ENCODE data around the gene CP. TPM values are rescaled to one million over a fixed set of nuclear protein-coding genes. Genes with fewer than 3 reads are reported as not detected.
"Not testable (repeated sequence)": the region's sequence is repeated elsewhere in the genome, so short reads cannot be mapped to it uniquely, and the experiment has no call there.

The CP gene
- 1 to 10 TPM in 2 of 4 donors, under 1 TPM in 2; 0.64 to 1.3 (median 0.97) TPM for polyA plus RNA-seq (ENCODE audit: insufficient read length in 4 of 4)

DNA sequence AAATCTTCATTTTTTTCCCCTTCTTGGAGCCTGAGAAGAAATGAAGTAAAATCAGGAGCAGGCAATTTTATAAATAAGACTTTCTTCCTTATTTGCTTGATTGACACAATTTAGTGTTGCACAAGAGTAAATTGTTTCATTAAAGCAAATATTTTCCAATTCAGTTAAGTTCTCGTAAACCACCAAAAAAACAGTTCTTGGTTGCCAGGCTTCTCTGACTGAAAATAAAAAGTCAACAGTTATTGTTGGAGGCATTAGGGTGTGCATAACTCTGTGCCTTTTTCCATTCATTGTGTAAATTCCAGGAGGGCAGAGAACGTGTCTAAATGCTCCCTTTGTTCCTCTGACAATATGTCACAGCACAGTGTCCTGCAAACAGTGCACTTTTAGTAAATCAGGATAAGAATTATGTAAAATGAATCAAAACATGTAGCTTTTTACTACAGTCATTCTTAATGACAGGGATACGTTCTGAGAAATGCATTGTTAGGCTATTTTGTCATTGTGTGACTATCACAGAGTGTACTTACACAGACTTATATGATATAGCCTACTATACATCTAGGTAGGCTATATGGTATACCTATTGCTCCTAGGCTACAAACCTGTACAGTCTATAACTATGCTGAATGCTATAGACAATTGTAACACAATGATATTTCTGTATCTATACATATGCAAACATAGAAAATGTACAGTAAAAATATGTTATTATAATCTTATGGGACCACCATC is at the start of gene CP:
CP (minus strand) TSS at position 47 of the 735 bp plus-strand sequence; CDS start at position 10, 37 bp downstream.
- no peak for DNase-seq (ENCODE audit: low read depth in 4 of 4, low spot score in 3 of 4)

- DNase-seq (ENCODE audit: low read depth in 4 of 4, low spot score in 3 of 4), result no peak
These were observed 48.6 kb upstream of the CP start for GRCh38 chr3:149270180-149270579.

GRCh38 chr3:149269687-149270086 is 48.1 kb upstream of the CP start:
- DNase-seq (ENCODE audit: low read depth in 4 of 4, low spot score in 3 of 4), result no peak

- DNase-seq (ENCODE audit: low read depth in 4 of 4, low spot score in 3 of 4), result no peak
These were observed 45.9 kb upstream of the CP start for GRCh38 chr3:149267565-149267964.

DNA sequence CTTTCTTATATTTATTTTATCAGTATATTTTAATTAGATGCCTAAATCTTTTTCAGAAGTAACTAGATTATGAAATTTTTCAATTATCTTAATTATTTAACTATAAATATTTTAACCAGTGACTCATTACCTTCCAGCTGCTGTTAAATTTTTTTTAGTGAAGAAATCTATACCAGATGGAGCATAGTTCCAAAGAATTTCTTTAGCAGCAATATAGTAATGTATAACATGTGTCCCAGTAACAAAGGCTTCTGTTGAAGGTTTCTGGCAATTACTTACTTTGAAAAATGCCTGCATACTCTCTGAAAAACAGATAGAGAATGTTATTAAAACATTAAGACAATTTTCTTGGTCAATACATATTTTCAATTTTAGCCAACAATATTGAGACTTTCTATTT is 45.1 kb upstream of the CP start:
- DNase-seq (ENCODE audit: low read depth in 4 of 4, low spot score in 3 of 4), result no peak

- no peak for DNase-seq (ENCODE audit: low read depth in 4 of 4, low spot score in 3 of 4)
These were observed 42.2 kb upstream of the CP start for GRCh38 chr3:149263856-149264255.

DNA sequence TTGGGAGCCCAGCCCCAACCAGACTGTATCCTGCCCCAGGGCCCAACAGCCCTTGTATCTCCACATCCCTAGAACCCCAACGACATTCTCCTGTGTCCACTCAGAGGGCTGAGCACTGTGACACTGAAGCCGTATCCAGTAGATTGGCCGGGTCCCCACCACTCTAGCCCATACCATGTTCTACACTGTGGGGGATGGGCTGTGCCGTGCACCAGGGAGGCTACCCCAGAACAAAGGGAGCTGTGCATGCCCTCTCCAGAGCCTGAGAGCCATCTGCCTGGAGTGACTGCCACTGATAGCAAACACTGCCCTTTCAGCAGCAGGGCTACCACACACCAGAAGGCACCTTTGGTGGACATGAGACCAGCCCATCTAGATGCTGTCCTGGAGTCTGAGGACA is 37.1 kb upstream of the CP start:
- DNase-seq (ENCODE audit: low read depth in 4 of 4, low spot score in 3 of 4), result no peak

DNA sequence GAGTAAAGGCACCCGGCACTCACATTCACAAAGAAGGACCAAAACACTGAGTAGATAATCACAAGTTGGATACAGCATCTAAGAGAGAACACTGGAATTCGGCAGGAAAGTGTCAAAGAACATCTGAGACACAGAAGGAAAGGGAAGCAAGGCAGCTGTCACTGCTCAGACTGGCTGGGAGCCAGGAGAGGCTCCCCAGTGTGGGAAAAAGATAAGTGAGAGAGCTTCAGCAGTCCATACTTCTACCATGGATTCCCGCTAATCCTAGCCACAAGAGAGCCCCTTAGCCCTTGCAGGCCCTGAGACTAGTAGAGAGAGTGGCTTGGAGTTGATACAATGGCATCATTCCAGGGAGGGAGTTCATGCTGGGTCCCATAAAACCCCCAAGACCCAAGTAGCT is 36.7 kb upstream of the CP start:
- no peak for DNase-seq (ENCODE audit: low read depth in 4 of 4, low spot score in 3 of 4)

GRCh38 chr3:149252272-149252671 is 30.6 kb upstream of the CP start:
- DNase-seq (ENCODE audit: low read depth in 4 of 4, low spot score in 3 of 4), result no peak

DNA sequence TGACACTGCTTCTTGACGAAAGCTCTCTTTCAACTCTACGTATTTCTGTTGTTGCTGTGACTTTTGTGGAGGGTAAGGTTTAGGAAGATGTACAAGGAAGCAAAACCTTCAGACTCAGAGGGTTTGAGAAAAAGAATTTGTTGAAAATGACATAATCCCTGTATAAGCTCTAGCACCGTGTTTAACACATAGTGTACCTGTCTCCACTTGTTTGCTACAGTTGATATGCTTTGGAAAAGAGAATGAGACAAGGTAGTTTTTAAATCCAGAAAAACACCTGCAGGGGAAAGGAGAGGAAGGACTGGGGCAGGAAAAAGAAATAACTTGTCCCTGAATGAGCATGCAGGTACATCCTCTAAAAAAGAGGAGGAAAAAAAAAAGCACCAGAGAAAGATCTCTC is 29.6 kb upstream of the CP start:
- DNase-seq (ENCODE audit: low read depth in 4 of 4, low spot score in 3 of 4), result no peak

GRCh38 chr3:149247929-149248691 is 26.5 kb upstream of the CP start:
- no peak for DNase-seq (ENCODE audit: low read depth in 4 of 4, low spot score in 3 of 4)

DNA sequence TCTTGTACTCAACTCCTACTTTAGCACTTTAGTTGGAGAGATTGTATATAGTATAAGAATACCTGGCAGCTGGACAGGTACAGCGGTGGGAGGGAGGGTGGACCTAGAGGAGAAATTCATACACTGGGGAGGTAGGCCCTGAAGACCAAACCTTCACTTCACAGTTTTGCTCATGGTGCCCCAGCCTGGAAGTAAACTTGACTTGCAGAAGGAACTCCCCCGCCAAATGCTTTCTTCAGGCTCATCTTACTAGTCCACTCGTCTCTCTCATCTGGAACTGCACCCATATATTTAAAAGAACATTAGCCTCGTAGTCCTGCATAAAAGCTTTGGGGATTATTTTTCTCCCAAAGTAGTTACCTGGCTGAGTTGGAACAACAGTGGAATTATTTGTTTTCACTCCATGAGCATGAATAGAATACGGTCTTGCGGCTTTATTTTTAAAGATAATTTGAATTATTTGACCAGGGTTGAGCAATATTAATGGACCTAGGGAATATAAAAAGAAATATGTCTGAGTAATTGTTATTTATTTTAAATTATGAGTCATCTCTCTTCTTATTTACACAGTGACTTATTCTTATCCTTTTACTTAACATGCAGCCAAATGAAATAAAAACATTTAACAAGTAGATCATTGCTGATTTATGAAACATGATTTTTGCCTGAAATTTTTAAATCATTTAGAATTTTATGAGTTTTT is 25.5 kb upstream of the CP start:
- DNase-seq (ENCODE audit: low read depth in 4 of 4, low spot score in 3 of 4), result no peak

GRCh38 chr3:149245738-149246451 is 24.3 kb upstream of the CP start:
- no peak for DNase-seq (ENCODE audit: low read depth in 4 of 4, low spot score in 3 of 4)

GRCh38 chr3:149243540-149243939 is 21.9 kb upstream of the CP start:
- DNase-seq (ENCODE audit: low read depth in 4 of 4, low spot score in 3 of 4), result no peak

GRCh38 chr3:149239357-149239936 is 17.8 kb upstream of the CP start:
- DNase-seq (ENCODE audit: low read depth in 4 of 4, low spot score in 3 of 4), result no peak

GRCh38 chr3:149238268-149238667 is 16.6 kb upstream of the CP start:
- not testable (repeated sequence) for DNase-seq (ENCODE audit: low read depth in 4 of 4, low spot score in 3 of 4)

- DNase-seq (ENCODE audit: low read depth in 4 of 4, low spot score in 3 of 4), result no peak
These were observed 14.2 kb upstream of the CP start for GRCh38 chr3:149235599-149236424.

DNA sequence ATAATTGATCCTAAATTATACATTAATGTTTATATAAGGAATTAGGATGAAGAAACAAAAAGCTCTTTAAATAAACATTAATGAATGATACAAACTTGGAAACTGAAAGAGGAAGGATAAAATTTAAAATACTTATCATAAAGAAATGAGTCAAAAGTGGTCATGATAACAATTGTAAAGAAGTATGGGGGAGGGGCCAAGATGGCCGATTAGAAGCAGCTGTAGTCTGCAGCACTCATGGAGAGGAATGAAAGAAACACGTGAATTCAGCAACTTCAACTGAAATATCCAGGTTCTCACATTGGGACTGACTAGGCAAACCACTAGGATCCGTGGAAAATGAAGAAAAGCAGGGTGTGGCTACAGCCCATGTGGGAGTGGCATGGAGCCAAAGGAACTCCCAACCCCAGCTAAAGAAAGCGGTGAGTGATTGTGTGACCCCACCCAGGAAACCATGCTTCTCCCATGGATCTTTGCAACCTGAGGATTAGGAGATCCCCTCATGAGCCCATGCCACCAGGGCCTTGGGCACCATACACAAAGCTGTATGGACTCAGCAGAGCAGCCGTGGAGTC is 13.1 kb upstream of the CP start:
- DNase-seq (ENCODE audit: low read depth in 4 of 4, low spot score in 3 of 4), result no peak

DNA sequence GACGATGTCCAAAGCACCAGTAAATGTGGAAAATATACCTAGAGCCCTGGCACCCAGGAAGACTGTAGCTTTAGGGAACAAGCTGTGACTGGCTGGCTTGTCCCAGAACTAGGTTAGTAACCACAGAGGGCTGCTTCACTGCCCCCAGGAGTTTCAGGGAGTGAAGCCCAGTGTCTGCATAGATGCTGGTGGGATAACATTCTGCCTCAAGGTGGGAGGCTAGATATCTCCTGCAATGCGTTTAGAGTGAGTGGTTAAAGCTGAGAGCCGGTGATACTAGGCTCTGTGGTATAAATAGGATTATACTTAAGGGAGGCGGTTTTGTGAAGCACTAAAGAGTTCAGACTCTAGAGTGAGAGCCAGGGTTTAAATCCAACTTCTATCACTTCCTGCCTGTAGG is 11.7 kb upstream of the CP start:
- DNase-seq (ENCODE audit: low read depth in 4 of 4, low spot score in 3 of 4), result no peak

Data from right renal pelvis (tissue), 4 donors.